ENCODE results near the gene CBLN3. TPM values are rescaled to one million over a fixed set of nuclear protein-coding genes. Genes with fewer than 3 reads are reported as not detected.

Gene CBLN3
- total RNA-seq, 4 donors from 2014 or later, result 0.30 to 2.6 (median 0.93) TPM; not detected in 1

GRCh38 chr14:24426912-24427536 lies 2.4 kb downstream of the CBLN3 start:
- Histone ChIP-seq H3K4me3 (no peak overlapping the region), H3K9me3 (no peaks in the 10 kb centered on the region), H3K27me3 (no peaks in the 10 kb centered on the region), H3K4me1 (peaks cover 64% of the 10 kb centered on the region), H3K27ac (no peak overlapping the region), H3K36me3 (peaks cover 1% of the 10 kb centered on the region)
- 47% methylated on average over 6 of the region's 8 CpGs for WGBS
- peak in 1 of 2 donors; percentile 35 for DNase-seq (ENCODE audit: low spot score in 2 of 2)
- TF ChIP-seq EP300 (IDR thresholded peaks at IDR 0.05), result no peak
- TF ChIP-seq POLR2AphosphoS5 (IDR thresholded peaks at IDR 0.05), result no peak

DNA sequence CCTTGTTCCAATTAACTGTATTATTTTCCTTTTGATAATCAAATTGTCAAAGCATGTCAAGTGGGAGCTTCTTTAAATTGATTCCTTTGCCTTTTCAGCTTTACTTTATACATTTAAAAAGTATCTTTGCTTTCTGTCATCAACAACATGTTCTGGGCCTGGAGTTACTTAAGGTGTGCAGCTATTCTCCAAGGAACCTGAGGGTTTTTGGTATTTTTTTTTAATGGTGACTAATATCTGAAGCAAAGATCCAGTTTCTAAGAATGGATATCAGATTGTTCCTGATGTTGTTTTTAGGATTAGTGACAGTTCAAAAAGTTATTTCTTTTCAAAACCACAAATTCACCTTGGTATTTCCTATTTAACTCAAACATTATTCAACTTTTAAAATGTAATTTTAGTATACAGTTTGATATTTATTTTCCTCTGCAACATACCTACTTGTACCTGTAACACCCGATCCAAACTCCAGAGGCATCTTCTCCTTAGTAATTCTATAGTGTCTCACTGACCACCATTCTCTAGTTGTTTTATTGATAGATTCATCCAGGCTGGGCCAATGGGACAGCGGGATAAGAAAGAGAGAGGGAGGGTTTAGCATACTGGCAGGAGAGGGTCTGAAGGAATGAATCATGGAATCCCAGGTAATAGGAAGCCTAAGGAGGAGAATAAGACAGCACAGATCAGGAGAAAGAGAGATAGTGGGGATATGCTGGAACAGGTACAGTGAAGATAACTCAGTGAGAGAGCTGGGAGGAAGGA lies 3.1 kb downstream of the CBLN3 start:
- no peak for DNase-seq (ENCODE audit: low spot score in 2 of 2)

DNA sequence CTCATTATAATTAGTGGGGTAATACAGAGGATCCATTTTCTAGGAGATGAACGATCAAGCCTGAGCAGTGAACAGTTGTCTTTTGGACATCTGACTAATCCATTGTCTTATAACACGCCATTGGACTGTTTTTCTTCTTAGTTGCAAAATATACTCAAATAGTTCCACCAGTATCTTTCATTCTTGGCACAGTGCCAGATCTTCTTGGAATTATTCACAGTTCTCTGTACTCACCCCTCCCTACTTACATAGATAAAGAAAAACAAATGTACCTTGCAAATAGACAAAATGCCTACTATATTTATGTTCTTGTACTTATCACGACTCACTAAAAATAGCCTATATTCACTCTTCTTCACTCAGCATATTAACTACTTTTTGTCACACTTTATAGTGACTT lies 3.8 kb downstream of the CBLN3 start:
- WGBS, result 17% methylated on average over 3 of the region's 3 CpGs
- no peak overlapping the region for H3K4me3 ChIP-seq
- no peaks in the 10 kb centered on the region for H3K36me3 ChIP-seq
- H3K27ac ChIP-seq, result peak overlapping the region; percentile 57
- peaks cover 51% of the 10 kb centered on the region for H3K4me1 ChIP-seq
- TF ChIP-seq POLR2A (IDR thresholded peaks at IDR 0.05), result no peak
- TF ChIP-seq, protein P1, sequence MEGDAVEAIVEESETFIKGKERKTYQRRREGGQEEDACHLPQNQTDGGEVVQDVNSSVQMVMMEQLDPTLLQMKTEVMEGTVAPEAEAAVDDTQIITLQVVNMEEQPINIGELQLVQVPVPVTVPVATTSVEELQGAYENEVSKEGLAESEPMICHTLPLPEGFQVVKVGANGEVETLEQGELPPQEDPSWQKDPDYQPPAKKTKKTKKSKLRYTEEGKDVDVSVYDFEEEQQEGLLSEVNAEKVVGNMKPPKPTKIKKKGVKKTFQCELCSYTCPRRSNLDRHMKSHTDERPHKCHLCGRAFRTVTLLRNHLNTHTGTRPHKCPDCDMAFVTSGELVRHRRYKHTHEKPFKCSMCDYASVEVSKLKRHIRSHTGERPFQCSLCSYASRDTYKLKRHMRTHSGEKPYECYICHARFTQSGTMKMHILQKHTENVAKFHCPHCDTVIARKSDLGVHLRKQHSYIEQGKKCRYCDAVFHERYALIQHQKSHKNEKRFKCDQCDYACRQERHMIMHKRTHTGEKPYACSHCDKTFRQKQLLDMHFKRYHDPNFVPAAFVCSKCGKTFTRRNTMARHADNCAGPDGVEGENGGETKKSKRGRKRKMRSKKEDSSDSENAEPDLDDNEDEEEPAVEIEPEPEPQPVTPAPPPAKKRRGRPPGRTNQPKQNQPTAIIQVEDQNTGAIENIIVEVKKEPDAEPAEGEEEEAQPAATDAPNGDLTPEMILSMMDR (IDR thresholded peaks at IDR 0.05), result no peak
- TF ChIP-seq EP300 (IDR thresholded peaks at IDR 0.05), result no peak
- no peak for TF ChIP-seq POLR2AphosphoS5 (IDR thresholded peaks at IDR 0.05)
- no peaks in the 10 kb centered on the region for H3K27me3 ChIP-seq
- no peak for DNase-seq (ENCODE audit: low spot score in 2 of 2)
- H3K9me3 ChIP-seq, result no peaks in the 10 kb centered on the region

More for the DNA sequence above, 3.1 kb downstream of the CBLN3 start:
- 85% methylated on average over 2 of the region's 2 CpGs for WGBS
- Histone ChIP-seq H3K4me3 (no peak overlapping the region), H3K4me1 (peaks cover 57% of the 10 kb centered on the region), H3K36me3 (no peaks in the 10 kb centered on the region), H3K9me3 (no peaks in the 10 kb centered on the region), H3K27ac (no peak overlapping the region), H3K27me3 (no peaks in the 10 kb centered on the region)
- TF ChIP-seq, protein P1 (IDR thresholded peaks at IDR 0.05), result no peak
- TF ChIP-seq POLR2A (IDR thresholded peaks at IDR 0.05) (no peak), EP300 (IDR thresholded peaks at IDR 0.05) (no peak), POLR2AphosphoS5 (IDR thresholded peaks at IDR 0.05) (no peak)

GRCh38 chr14:24422694-24423601 lies 6.5 kb downstream of the CBLN3 start:
- Histone ChIP-seq H3K27me3 (no peaks in the 10 kb centered on the region), H3K36me3 (no peaks in the 10 kb centered on the region), H3K4me3 (no peak overlapping the region), H3K4me1 (peaks cover 44% of the 10 kb centered on the region), H3K27ac (no peak overlapping the region), H3K9me3 (no peaks in the 10 kb centered on the region)
- DNase-seq (ENCODE audit: low spot score in 2 of 2), result peak in 1 of 2 donors; percentile 33
- TF ChIP-seq POLR2AphosphoS5 (IDR thresholded peaks at IDR 0.05) (no peak), POLR2A (IDR thresholded peaks at IDR 0.05) (no peak), EP300 (IDR thresholded peaks at IDR 0.05) (no peak)
- TF ChIP-seq, protein P1 (IDR thresholded peaks at IDR 0.05), result no peak
- WGBS, result 78% methylated on average over 12 of the region's 12 CpGs

- H3K4me3 ChIP-seq, result no peak overlapping the region
- no peak overlapping the region for H3K27ac ChIP-seq
- no peaks in the 10 kb centered on the region for H3K9me3 ChIP-seq
- TF ChIP-seq, protein P1 (IDR thresholded peaks at IDR 0.05), result no peak
- TF ChIP-seq POLR2AphosphoS5 (IDR thresholded peaks at IDR 0.05) (no peak), POLR2A (IDR thresholded peaks at IDR 0.05) (no peak)
- 79% methylated on average over 4 of the region's 4 CpGs for WGBS
- no peaks in the 10 kb centered on the region for H3K36me3 ChIP-seq
- DNase-seq (ENCODE audit: low spot score in 2 of 2), result no peak
- H3K4me1 ChIP-seq, result peaks cover 37% of the 10 kb centered on the region
- no peaks in the 10 kb centered on the region for H3K27me3 ChIP-seq
Measured at GRCh38 chr14:24422261-24422660, 7.2 kb downstream of the CBLN3 start.
